Progenitor cell of endocrine pancreas (in vitro differentiated cells): ENCODE results near the gene SFI1. TPM values are rescaled to one million over a fixed set of nuclear protein-coding genes. Genes with fewer than 3 reads are reported as not detected.

Experiments
- DNase-seq: peaks from one replicate; pipeline ENCODE4 v3.0.0; 2021; ENCODE audit warnings: low spot score; ENCODE audit not compliant: unreplicated experiment
- H3K27ac Mint-ChIP-seq: 2 replicates; pipeline ENCODE4 v1.8.0; 2021; ENCODE audit warnings: mild to moderate bottlenecking, moderate library complexity, mixed read lengths
- H3K27me3 Mint-ChIP-seq: 2 replicates; pipeline ENCODE4 v1.8.0; 2021; ENCODE audit warnings: mixed read lengths
- H3K36me3 Mint-ChIP-seq: 2 replicates; pipeline ENCODE4 v1.8.0; 2022; ENCODE audit warnings: mixed read lengths; ENCODE audit not compliant: insufficient read depth
- H3K4me1 Mint-ChIP-seq: 2 replicates; pipeline ENCODE4 v1.8.0; 2021; ENCODE audit warnings: low read depth, mixed read lengths
- H3K4me3 Mint-ChIP-seq: 2 replicates; pipeline ENCODE4 v1.8.0; 2021; ENCODE audit warnings: low read depth, mild to moderate bottlenecking, moderate library complexity, mixed read lengths
- H3K9me3 Mint-ChIP-seq: 2 replicates; pipeline ENCODE4 v1.8.0; 2021; ENCODE audit warnings: low read depth, mixed read lengths
- total RNA-seq: library from RNA; stranded (reverse); gene quantifications from 2 replicates; pipeline ENCODE4 v1.2.1, GENCODE V29; 2021
- TF ChIP-seq, protein P1 (sequence below): fragments of 200-600 bp; sonication (generic); IDR thresholded peaks from one replicate; pipeline ENCODE4 v1.5.0; 2021; ENCODE audit warnings: antibody characterized with exemption, mild to moderate bottlenecking; ENCODE audit not compliant: unreplicated experiment

SFI1 gene
- total RNA-seq, 1 donor from 2014 or later, result 66.3 TPM

DNA sequence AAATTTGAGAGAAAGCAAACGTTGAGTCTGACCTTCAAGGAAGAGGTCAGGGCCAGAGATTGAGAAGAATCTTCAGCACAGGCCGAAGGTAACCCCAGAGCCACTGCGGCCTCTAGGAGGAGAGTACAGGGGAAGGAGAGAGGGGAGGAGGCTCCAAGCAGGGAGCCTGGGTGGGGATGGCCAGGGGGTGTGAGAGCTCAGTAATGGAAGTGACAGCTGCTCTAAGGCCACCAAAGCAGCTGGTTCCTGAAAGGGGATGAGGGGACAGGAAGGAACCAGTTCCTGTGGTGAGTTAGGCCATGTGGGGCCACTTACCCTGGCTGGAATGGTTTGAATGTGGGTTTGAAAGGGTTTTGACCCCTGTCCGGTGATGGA is 119.6 kb downstream of the SFI1 start:
- Mint-ChIP-seq H3K4me3 (no peak overlapping the region), H3K27me3 (no peaks in the 10 kb centered on the region), H3K9me3 (no peaks in the 10 kb centered on the region), H3K36me3 (peaks cover 7% of the 10 kb centered on the region), H3K4me1 (peaks cover 3% of the 10 kb centered on the region), H3K27ac (no peak overlapping the region)
- TF ChIP-seq, protein P1, sequence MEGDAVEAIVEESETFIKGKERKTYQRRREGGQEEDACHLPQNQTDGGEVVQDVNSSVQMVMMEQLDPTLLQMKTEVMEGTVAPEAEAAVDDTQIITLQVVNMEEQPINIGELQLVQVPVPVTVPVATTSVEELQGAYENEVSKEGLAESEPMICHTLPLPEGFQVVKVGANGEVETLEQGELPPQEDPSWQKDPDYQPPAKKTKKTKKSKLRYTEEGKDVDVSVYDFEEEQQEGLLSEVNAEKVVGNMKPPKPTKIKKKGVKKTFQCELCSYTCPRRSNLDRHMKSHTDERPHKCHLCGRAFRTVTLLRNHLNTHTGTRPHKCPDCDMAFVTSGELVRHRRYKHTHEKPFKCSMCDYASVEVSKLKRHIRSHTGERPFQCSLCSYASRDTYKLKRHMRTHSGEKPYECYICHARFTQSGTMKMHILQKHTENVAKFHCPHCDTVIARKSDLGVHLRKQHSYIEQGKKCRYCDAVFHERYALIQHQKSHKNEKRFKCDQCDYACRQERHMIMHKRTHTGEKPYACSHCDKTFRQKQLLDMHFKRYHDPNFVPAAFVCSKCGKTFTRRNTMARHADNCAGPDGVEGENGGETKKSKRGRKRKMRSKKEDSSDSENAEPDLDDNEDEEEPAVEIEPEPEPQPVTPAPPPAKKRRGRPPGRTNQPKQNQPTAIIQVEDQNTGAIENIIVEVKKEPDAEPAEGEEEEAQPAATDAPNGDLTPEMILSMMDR, result no peak
- DNase-seq, result no peak

DNA sequence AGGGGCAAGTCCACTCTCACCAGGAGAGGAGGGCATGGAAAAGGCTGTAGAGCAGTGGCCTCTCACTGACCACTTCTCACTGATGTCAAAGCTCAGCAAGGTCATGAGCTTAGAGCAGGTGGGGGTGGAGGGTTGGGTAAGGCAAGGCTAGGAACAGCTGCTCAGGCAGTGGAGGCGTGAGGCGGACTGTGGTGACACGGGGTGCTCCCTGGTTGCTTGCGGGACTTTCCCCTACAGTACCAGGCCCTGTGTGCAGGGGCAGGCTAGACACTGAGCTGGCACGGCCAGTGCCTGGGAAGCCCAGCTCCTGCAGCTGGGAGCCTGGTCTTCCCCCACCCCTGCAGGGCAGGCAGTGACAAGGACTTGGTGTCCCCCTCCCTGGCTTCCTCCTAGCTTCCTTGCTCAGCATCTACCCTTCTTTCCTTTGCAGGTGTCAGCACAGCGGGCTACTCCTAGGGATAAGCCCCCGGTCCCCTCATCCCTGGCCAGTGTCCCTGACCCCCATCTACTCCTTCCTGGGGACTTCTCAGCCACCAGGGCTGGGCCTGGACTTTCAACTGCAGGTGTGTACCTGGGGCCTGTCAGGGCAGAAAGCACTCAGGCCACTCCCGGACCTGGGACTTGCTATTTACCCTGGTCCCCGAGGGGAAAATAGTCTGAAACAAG is 120.1 kb downstream of the SFI1 start:
- Mint-ChIP-seq H3K4me1 (peaks cover 3% of the 10 kb centered on the region), H3K27me3 (no peaks in the 10 kb centered on the region), H3K9me3 (no peaks in the 10 kb centered on the region), H3K27ac (no peak overlapping the region), H3K4me3 (no peak overlapping the region), H3K36me3 (peaks cover 7% of the 10 kb centered on the region)
- TF ChIP-seq, protein P1, result no peak
- no peak for DNase-seq

DNA sequence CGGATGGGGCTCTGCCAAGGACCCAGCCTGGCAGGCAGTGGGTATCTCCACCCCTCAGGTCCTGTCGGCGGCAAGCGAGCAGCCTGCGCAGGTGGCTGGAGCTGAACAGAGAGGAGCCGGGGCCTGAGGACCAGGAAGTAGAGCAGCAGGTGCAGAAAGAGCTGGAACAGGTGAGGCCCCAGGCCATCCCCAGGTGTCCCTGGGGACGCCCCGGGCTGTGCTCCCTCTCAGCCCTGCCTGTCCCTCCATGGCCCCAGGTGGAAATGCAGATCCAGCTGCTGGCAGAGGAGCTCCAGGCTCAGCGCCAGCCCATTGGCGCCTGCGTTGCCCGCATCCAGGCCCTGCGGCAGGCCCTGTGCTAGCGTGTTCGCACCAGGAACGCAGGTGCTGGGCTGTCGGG is 121.7 kb downstream of the SFI1 start:
- no peaks in the 10 kb centered on the region for H3K27me3 Mint-ChIP-seq
- no peak overlapping the region for H3K4me3 Mint-ChIP-seq
- TF ChIP-seq, protein P1, result no peak
- peaks cover 4% of the 10 kb centered on the region for H3K36me3 Mint-ChIP-seq
- no peak overlapping the region for H3K27ac Mint-ChIP-seq
- H3K4me1 Mint-ChIP-seq, result peaks cover 3% of the 10 kb centered on the region
- H3K9me3 Mint-ChIP-seq, result no peaks in the 10 kb centered on the region
- no peak for DNase-seq

DNA sequence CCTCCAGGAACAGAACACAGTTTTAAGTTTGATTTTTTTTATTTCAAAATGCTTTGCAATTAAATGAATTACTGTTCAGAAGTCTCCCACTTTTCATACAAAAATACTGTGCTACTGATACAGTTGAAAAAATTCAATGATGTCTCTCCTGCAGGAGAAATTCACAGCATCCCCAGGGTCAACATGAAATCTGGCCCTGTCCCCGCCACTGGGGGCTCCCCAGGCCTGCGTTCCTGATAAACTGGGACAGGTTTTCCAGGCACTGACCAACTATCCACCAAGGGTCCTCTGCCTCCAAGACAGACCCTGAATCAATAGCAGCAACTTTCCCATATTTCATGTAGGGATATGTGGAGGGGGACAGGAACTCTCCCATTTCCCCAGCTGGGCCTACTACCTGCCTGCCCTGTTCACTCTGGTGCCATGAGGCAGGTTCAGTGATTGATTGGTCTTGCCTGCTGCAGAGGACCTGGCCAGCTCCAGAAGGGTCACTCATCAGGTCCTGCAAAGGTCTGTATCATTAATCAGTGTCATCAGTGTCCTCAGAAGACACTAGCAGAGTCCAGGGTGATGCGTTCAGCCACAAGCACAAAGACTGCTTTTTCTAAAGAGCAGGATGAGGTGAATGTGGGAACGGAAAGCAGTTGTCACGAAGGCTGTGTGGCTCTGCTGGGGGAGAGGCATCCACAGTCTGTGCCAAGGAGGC is 122.3 kb downstream of the SFI1 start:
- Mint-ChIP-seq H3K4me3 (no peak overlapping the region), H3K36me3 (peaks cover 4% of the 10 kb centered on the region)

DNA sequence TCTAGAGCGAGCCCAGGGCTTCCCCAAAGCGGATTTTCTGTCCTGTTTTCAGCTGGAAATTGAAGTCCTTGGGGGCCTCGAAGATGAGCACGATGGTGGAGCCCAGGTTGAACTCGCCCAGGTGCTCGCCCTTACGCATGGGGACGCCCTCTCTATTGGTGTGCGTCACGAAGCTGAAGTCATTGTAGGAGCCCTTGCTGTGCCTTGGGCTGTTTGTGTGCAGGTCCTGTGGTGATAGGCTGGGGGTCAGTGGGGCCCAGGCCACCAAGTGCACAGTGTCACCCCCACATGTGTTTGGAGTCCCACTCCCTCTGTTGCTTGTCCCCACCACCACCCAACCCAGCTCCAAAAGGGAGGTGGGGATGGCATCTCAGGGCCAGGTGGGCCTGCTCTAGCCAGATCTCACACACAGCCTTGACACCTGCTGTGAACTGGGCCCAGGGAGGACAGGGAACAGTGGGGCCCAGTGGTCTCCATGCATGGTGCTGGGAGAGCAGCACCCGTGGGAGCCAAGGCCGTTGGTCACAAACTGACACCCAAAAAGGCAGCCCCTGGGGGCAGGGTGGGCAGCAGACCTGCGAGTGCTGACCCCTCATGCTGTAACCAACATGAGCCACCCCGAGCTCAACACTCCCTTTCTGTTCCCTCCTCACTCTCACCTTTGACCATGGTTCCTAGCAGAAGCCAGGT is 123.4 kb downstream of the SFI1 start:
- Mint-ChIP-seq H3K4me3 (no peak overlapping the region), H3K4me1 (peaks cover 5% of the 10 kb centered on the region), H3K27ac (peak overlapping the region; percentile 24), H3K27me3 (no peaks in the 10 kb centered on the region), H3K36me3 (peaks cover 4% of the 10 kb centered on the region), H3K9me3 (no peaks in the 10 kb centered on the region)
- DNase-seq, result no peak
- TF ChIP-seq, protein P1, result no peak

More for the DNA sequence above, 122.3 kb downstream of the SFI1 start:
- TF ChIP-seq, protein P1, result no peak
- Mint-ChIP-seq H3K27me3 (no peaks in the 10 kb centered on the region), H3K9me3 (no peaks in the 10 kb centered on the region), H3K4me1 (peaks cover 3% of the 10 kb centered on the region), H3K27ac (peak overlapping the region; percentile 20)
- no peak for DNase-seq
